ENCODE measurements around the gene WDSUB1. TPM values are rescaled to one million over a fixed set of nuclear protein-coding genes. Genes with fewer than 3 reads are reported as not detected.

WDSUB1 gene
- total and polyA plus RNA-seq, 9 of the 15 experiments (the other 6 are each of a cell fraction or from before 2014, with no cell fraction given), result 5.2 to 13.7 (median 9.4) TPM

- no peak for FAIRE-seq
- in situ Hi-C loops (cut with MboI) (no loop called here), intact Hi-C loops (cut with micrococcal nuclease) (no loop called here)
- Histone ChIP-seq H3K9me3 (replicated peaks; ENCODE audit: control insufficient read depth, insufficient read depth, low read depth, low read length) (no peaks in the 10 kb centered on the region), H3K4me2 (ENCODE audit: insufficient read depth, low read length) (no peak overlapping the region), H3K9ac (ENCODE audit: insufficient read depth in 1 of 2, low read depth in 2 of 2, low read length in 2 of 2) (peak overlapping the region in 1 of 2 experiments; percentile 77; a peak in 1 of 4 replicates), H3K27me3 (ENCODE audit: control insufficient read depth in 2 of 2, insufficient read depth in 2 of 2, low read length in 2 of 2) (no peaks in the 10 kb centered on the region), H3K9me1 (ENCODE audit: control insufficient read depth, insufficient read depth, low read length) (no peaks in the 10 kb centered on the region), H3K36me3 (ENCODE audit: control insufficient read depth, insufficient read depth, low read length) (no peaks in the 10 kb centered on the region; the same call in 2 of the 3 replicates), H4K20me1 (replicated peaks; ENCODE audit: control insufficient read depth, insufficient read depth, low read length) (no peaks in the 10 kb centered on the region), H3K79me2 (ENCODE audit: control insufficient read depth, insufficient read depth, low read length) (no peaks in the 10 kb centered on the region), H3K27ac (ENCODE audit: extremely low read depth, low read depth, low read length) (no peak overlapping the region), H2AFZ (ENCODE audit: low read depth, low read length) (no peak overlapping the region), H3K4me1 (replicated peaks in 1 of 2; ENCODE audit: control insufficient read depth in 2 of 2, insufficient read depth in 2 of 2, low read length in 2 of 2) (peaks cover 4 to 7% of the 10 kb centered on the region in 2 experiments; a peak in 4 of 5 replicates), H3K4me3 (no peak overlapping the region)
- ATAC-seq, result no peak
- WGBS (ENCODE audit: insufficient coverage, low coverage, missing lambda C conversion rate), result 66% methylated on average over 15 of the region's 15 CpGs
- ChIA-PET POLR2A (interaction anchor here (0.7 kb wide), 1 partner anchor 410 kb away, joined by 3 read pairs; no protein-coding TSS in a partner anchor), CTCF (ENCODE audit: low intra/inter-chr PET ratio) (no interaction called here)
- TF ChIP-seq CHD4 (IDR thresholded peaks at IDR 0.05; ENCODE audit: insufficient read depth, insufficient replicate concordance, low read depth, low read length, poor library complexity, severe bottlenecking) (no peak), HNRNPL (IDR thresholded peaks at IDR 0.05; ENCODE audit: low read depth, low read length) (no peak), ZNF695 (CRISPR knock-in tag; IDR thresholded peaks at IDR 0.05) (no peak), NCOA4 (IDR thresholded peaks at IDR 0.05; ENCODE audit: partially characterized antibody) (no peak), ZNF184 (CRISPR knock-in tag; IDR thresholded peaks at IDR 0.05) (no peak), RCOR1 (IDR thresholded peaks at IDR 0.05; ENCODE audit: borderline replicate concordance in 1 of 2, low read depth in 2 of 2, low read length in 2 of 2) (no peak), PRMT5 (CRISPR knock-in tag; IDR thresholded peaks at IDR 0.05) (no peak), ZKSCAN3 (CRISPR knock-in tag; IDR thresholded peaks at IDR 0.05) (no peak), PKNOX1 (IDR thresholded peaks at IDR 0.05) (no peak), KDM5B (IDR thresholded peaks at IDR 0.05; ENCODE audit: insufficient replicate concordance, low read depth, low read length) (no peak), ZNF780A (CRISPR knock-in tag; IDR thresholded peaks at IDR 0.05) (no peak), ARID1B (IDR thresholded peaks at IDR 0.05) (no peak), ZNF140 (CRISPR knock-in tag; IDR thresholded peaks at IDR 0.05) (no peak), FOXA1 (IDR thresholded peaks at IDR 0.05; ENCODE audit: borderline replicate concordance) (no peak), TARDBP (IDR thresholded peaks at IDR 0.05) (no peak)
- no peak for DNase-seq (ENCODE audit: extremely low read depth in 1 of 4, low spot score in 3 of 4)
- BruUV-seq (replicated peaks), result no TSS peak
Observed at GRCh38 chr2:159229476-159230144, 56.9 kb downstream of the WDSUB1 start.

All from K562 (cell line).